HCT116 (cell line): ENCODE data around the gene PPP1R10.

Experiments used
- ATF3 ChIP-seq: IDR thresholded peaks from 2 replicates; pipeline ENCODE4 v1.6.1; 2012
- CTCF ChIP-seq, 3 experiments: fragments of 200-600 bp in 1 of 3; sonication (generic) in 1 of 3; IDR thresholded peaks in 2 of 3; conservative IDR thresholded peaks in 1 of 3; 2 replicates each; pipeline ENCODE4 v1.5.1; 2012 to 2017; ENCODE audit warnings: low read depth in 2 of 3, low read length in 2 of 3, antibody characterized with exemption in 1 of 3, borderline replicate concordance in 1 of 3, control low read depth in 1 of 3, mild to moderate bottlenecking in 1 of 3, mixed read lengths in 1 of 3, mixed run types in 1 of 3, moderate library complexity in 1 of 3; ENCODE audit not compliant: insufficient read depth in 1 of 3
- EZH2 ChIP-seq: fragments of 200-600 bp; sonication (generic); IDR thresholded peaks from 2 replicates; pipeline ENCODE4 v1.6.1; 2017; ENCODE audit warnings: antibody characterized with exemption, mixed run types
- FOSL1 ChIP-seq: IDR thresholded peaks from 2 replicates; pipeline ENCODE4 v1.6.1; 2012; ENCODE audit warnings: low read depth
- POLR2A ChIP-seq: IDR thresholded peaks from 2 replicates; pipeline ENCODE4 v1.7.0; 2011; ENCODE audit warnings: borderline replicate concordance; ENCODE audit not compliant: insufficient read depth, insufficient read length; ENCODE audit errors: extremely low read depth
- POLR2AphosphoS5 ChIP-seq: IDR thresholded peaks from 2 replicates; pipeline ENCODE4 v1.6.1; 2011; ENCODE audit warnings: mild to moderate bottlenecking, low read depth, low read length, moderate library complexity
- REST ChIP-seq: IDR thresholded peaks from 2 replicates; pipeline ENCODE4 v1.6.1; 2012; ENCODE audit warnings: low read depth
- SIN3A ChIP-seq: IDR thresholded peaks from 2 replicates; pipeline ENCODE4 v1.6.1; 2012; ENCODE audit warnings: low read depth
- ZNF274 ChIP-seq: fragments of 200-500 bp; sonication (Bioruptor generic); IDR thresholded peaks from 2 replicates; pipeline ENCODE4 v1.6.1; 2014; ENCODE audit warnings: mild to moderate bottlenecking, low read depth, low read length, inconsistent platforms

- no peak for TF ChIP-seq CTCF (IDR thresholded peaks at IDR 0.05 in 2 of 3, conservative IDR thresholded peaks at IDR 0.05 in 1 of 3; ENCODE audit: borderline replicate concordance in 1 of 3, insufficient read depth in 1 of 3, low read depth in 2 of 3, low read length in 2 of 3)
- no peak for TF ChIP-seq REST
- no peak for TF ChIP-seq EZH2
- TF ChIP-seq POLR2AphosphoS5: no peak
- TF ChIP-seq ATF3: no peak
- no peak for TF ChIP-seq POLR2A
- no peak for TF ChIP-seq ZNF274
- no peak for TF ChIP-seq SIN3A
- no peak for TF ChIP-seq FOSL1
These were observed 27.7 kb upstream of the PPP1R10 start for GRCh38 chr6:30644769-30645168.
